Colonic mucosa (tissue), 4 donors: ENCODE results near the gene UBL3. TPM values are rescaled to one million over a fixed set of nuclear protein-coding genes. Genes with fewer than 3 reads are reported as not detected.

Source experiments
- DNase-seq: peaks from one replicate; pipeline ENCODE4 v3.0.0-alpha.2; 2020
- H3K27ac ChIP-seq: fragments of 200-600 bp; one replicate; pipeline ENCODE4 v1.8.0; 2021
- H3K27me3 ChIP-seq: fragments of 200-600 bp; one replicate; pipeline ENCODE4 v1.8.0; 2021
- H3K36me3 ChIP-seq: fragments of 200-600 bp; one replicate; pipeline ENCODE4 v1.8.0; 2021
- H3K4me1 ChIP-seq: fragments of 200-600 bp; one replicate; pipeline ENCODE4 v1.8.0; 2021; ENCODE audit warnings: mild to moderate bottlenecking
- H3K4me3 ChIP-seq: fragments of 200-600 bp; one replicate; pipeline ENCODE4 v1.8.0; 2021
- H3K9ac ChIP-seq, 2 donors: one replicate each; pipeline ENCODE4 v1.7.0; 2013; ENCODE audit warnings: control low read depth in 2 of 2, low read depth in 2 of 2, low read length in 2 of 2
- H3K9me3 ChIP-seq: fragments of 200-600 bp; one replicate; pipeline ENCODE4 v1.8.0; 2021
- CTCF ChIP-seq: fragments of 200-600 bp; IDR thresholded peaks from one replicate; pipeline ENCODE4 v1.8.0; 2022; ENCODE audit warnings: antibody characterized with exemption, mild to moderate bottlenecking
- intact Hi-C: fragments of 100-400 bp; cut with DNase I; formaldehyde crosslinking; loops from one replicate; pipeline ENCODE4 v1.14.1; 2022
- total RNA-seq, 2 donors: library from RNA; stranded (reverse); fragmentation: NEBNext Ultra II Directional in 1 of 2; extraction: Animal tissue kit (Norgen Biotek cat#: 25700) in 1 of 2; gene quantifications; one replicate each; pipeline ENCODE4 v1.2.1, GENCODE V29; 2021
- donor health status: healthy.
- donor health status: DM: no; HTN: no; CAD: no.
- donor health status: DM: no; HTN: no; CAD: no.

UBL3 gene
- total RNA-seq, 2 donors from 2014 or later, result 30.0 to 50.3 TPM

- Histone ChIP-seq H3K27me3 (no peaks in the 10 kb centered on the region), H3K9ac (no peak overlapping the region), H3K27ac (no peak overlapping the region), H3K36me3 (no peaks in the 10 kb centered on the region), H3K9me3 (no peaks in the 10 kb centered on the region), H3K4me1 (no peaks in the 10 kb centered on the region), H3K4me3 (no peak overlapping the region)
- no peak for DNase-seq
- TF ChIP-seq CTCF, result no peak
- intact Hi-C loops, result no loop called here
Observed at GRCh38 chr13:29884671-29885430, 34.4 kb upstream of the UBL3 start.

GRCh38 chr13:29883941-29884518, 33.6 kb upstream of the UBL3 start:
- Histone ChIP-seq H3K4me1 (no peaks in the 10 kb centered on the region), H3K4me3 (no peak overlapping the region), H3K36me3 (no peaks in the 10 kb centered on the region), H3K9me3 (no peaks in the 10 kb centered on the region), H3K27me3 (no peaks in the 10 kb centered on the region), H3K27ac (no peak overlapping the region), H3K9ac (no peak overlapping the region)
- no peak for DNase-seq
- intact Hi-C loops, result no loop called here
- TF ChIP-seq CTCF, result no peak

- no peak overlapping the region for H3K4me3 ChIP-seq
- H3K27me3 ChIP-seq, result no peaks in the 10 kb centered on the region
- no peak overlapping the region for H3K27ac ChIP-seq
- DNase-seq, result no peak
- intact Hi-C loops, result no loop called here
- TF ChIP-seq CTCF, result no peak
- no peak overlapping the region for H3K9ac ChIP-seq
- no peaks in the 10 kb centered on the region for H3K9me3 ChIP-seq
- no peaks in the 10 kb centered on the region for H3K36me3 ChIP-seq
- no peaks in the 10 kb centered on the region for H3K4me1 ChIP-seq
Observed at GRCh38 chr13:29882076-29882475, 31.7 kb upstream of the UBL3 start.

- H3K27me3 ChIP-seq, result no peaks in the 10 kb centered on the region
- intact Hi-C loops, result no loop called here
- TF ChIP-seq CTCF, result no peak
- DNase-seq, result no peak
- no peaks in the 10 kb centered on the region for H3K4me1 ChIP-seq
- peak overlapping the region; percentile 53 for H3K27ac ChIP-seq
- no peak overlapping the region for H3K4me3 ChIP-seq
- H3K9me3 ChIP-seq, result no peaks in the 10 kb centered on the region
- H3K9ac ChIP-seq, result no peak overlapping the region
- no peaks in the 10 kb centered on the region for H3K36me3 ChIP-seq
Observed at GRCh38 chr13:29878101-29878500, 27.7 kb upstream of the UBL3 start.

- intact Hi-C loops, result no loop called here
- H3K4me1 ChIP-seq, result no peaks in the 10 kb centered on the region
- H3K9me3 ChIP-seq, result no peaks in the 10 kb centered on the region
- peak overlapping the region; percentile 53 for H3K27ac ChIP-seq
- DNase-seq, result peak; percentile 55
- H3K36me3 ChIP-seq, result no peaks in the 10 kb centered on the region
- TF ChIP-seq CTCF, result no peak
- H3K9ac ChIP-seq, result no peak overlapping the region
- H3K27me3 ChIP-seq, result no peaks in the 10 kb centered on the region
- H3K4me3 ChIP-seq, result no peak overlapping the region
Observed at GRCh38 chr13:29877456-29878078, 27.1 kb upstream of the UBL3 start.
